HEK293 (cell line): ENCODE results near the gene TM9SF1.

Source experiments
- GLIS1 ChIP-seq: fragments of 450-650 bp; formaldehyde crosslinking; IDR thresholded peaks from 2 replicates; pipeline ENCODE4 v1.5.1; 2016; ENCODE audit warnings: missing biosample characterization, missing genetic modification characterization
- HOXA7 ChIP-seq: sonication (generic); formaldehyde crosslinking; IDR thresholded peaks from 2 replicates; pipeline ENCODE4 v1.8.1; 2022; ENCODE audit warnings: missing genetic modification reagents, borderline replicate concordance
- MZF1 ChIP-seq: fragments of 450-650 bp; formaldehyde crosslinking; IDR thresholded peaks from 2 replicates; pipeline ENCODE4 v1.5.1; 2017; ENCODE audit warnings: missing biosample characterization, missing genetic modification characterization, borderline replicate concordance
- WT1 ChIP-seq: fragments of 450-650 bp; formaldehyde crosslinking; IDR thresholded peaks from 2 replicates; pipeline ENCODE4 v1.5.1; 2016; ENCODE audit warnings: missing biosample characterization, missing genetic modification characterization
- ZFP41 ChIP-seq: fragments of 450-650 bp; formaldehyde crosslinking; IDR thresholded peaks from 2 replicates; pipeline ENCODE4 v1.5.1; 2016; ENCODE audit warnings: missing biosample characterization, missing genetic modification characterization, borderline replicate concordance
- ZNF133 ChIP-seq: fragments of 450-650 bp; formaldehyde crosslinking; IDR thresholded peaks from 2 replicates; pipeline ENCODE4 v1.5.1; 2016; ENCODE audit warnings: missing biosample characterization, missing genetic modification characterization
- ZNF138 ChIP-seq: fragments of 450-650 bp; formaldehyde crosslinking; IDR thresholded peaks from 2 replicates; pipeline ENCODE4 v1.5.1; 2016; ENCODE audit warnings: missing biosample characterization, missing genetic modification characterization, borderline replicate concordance
- ZNF169 ChIP-seq: fragments of 450-650 bp; formaldehyde crosslinking; IDR thresholded peaks from 2 replicates; pipeline ENCODE4 v1.5.1; 2016; ENCODE audit warnings: missing biosample characterization, missing genetic modification characterization
- ZNF214 ChIP-seq: fragments of 450-650 bp; formaldehyde crosslinking; IDR thresholded peaks from 2 replicates; pipeline ENCODE4 v1.5.1; 2017; ENCODE audit warnings: missing biosample characterization, mild to moderate bottlenecking, missing genetic modification characterization, borderline replicate concordance
- ZNF24 ChIP-seq: fragments of 450-650 bp; formaldehyde crosslinking; IDR thresholded peaks from 2 replicates; pipeline ENCODE4 v1.5.1; 2016; ENCODE audit warnings: missing biosample characterization, missing genetic modification characterization
- ZNF274 ChIP-seq, 2 experiments: fragments of 200-500 bp in 1 of 2; fragments of 450-650 bp in 1 of 2; sonication (Bioruptor generic) in 1 of 2; formaldehyde crosslinking in 1 of 2; IDR thresholded peaks; 2 replicates each; pipeline versions ENCODE4 v1.5.1 to v1.6.1; 2014 to 2016; ENCODE audit warnings: borderline replicate concordance in 1 of 2, inconsistent platforms in 1 of 2, low read length in 1 of 2, missing biosample characterization in 1 of 2, missing genetic modification characterization in 1 of 2
- ZNF311 ChIP-seq: fragments of 450-650 bp; formaldehyde crosslinking; IDR thresholded peaks from 2 replicates; pipeline ENCODE4 v1.5.1; 2017; ENCODE audit warnings: missing biosample characterization, missing genetic modification characterization, borderline replicate concordance
- ZNF404 ChIP-seq: fragments of 450-650 bp; formaldehyde crosslinking; IDR thresholded peaks from 2 replicates; pipeline ENCODE4 v1.5.1; 2017; ENCODE audit warnings: missing biosample characterization, missing genetic modification characterization
- ZNF48 ChIP-seq: fragments of 450-650 bp; formaldehyde crosslinking; IDR thresholded peaks from 2 replicates; pipeline ENCODE4 v1.5.1; 2016; ENCODE audit warnings: missing biosample characterization, missing genetic modification characterization
- ZNF501 ChIP-seq: fragments of 450-650 bp; formaldehyde crosslinking; IDR thresholded peaks from 2 replicates; pipeline ENCODE4 v1.5.1; 2016; ENCODE audit warnings: missing biosample characterization, missing genetic modification characterization
- ZNF530 ChIP-seq: fragments of 450-650 bp; formaldehyde crosslinking; IDR thresholded peaks from 2 replicates; pipeline ENCODE4 v1.5.1; 2016; ENCODE audit warnings: low read depth, missing biosample characterization, missing genetic modification characterization
- ZNF548 ChIP-seq: fragments of 450-650 bp; formaldehyde crosslinking; IDR thresholded peaks from 2 replicates; pipeline ENCODE4 v1.5.1; 2016; ENCODE audit warnings: missing biosample characterization, missing genetic modification characterization
- ZNF664 ChIP-seq: fragments of 450-650 bp; formaldehyde crosslinking; IDR thresholded peaks from 2 replicates; pipeline ENCODE4 v1.5.1; 2016; ENCODE audit warnings: missing biosample characterization, missing genetic modification characterization
- ZNF768 ChIP-seq: fragments of 450-650 bp; formaldehyde crosslinking; IDR thresholded peaks from 2 replicates; pipeline ENCODE4 v1.5.1; 2018; ENCODE audit warnings: missing biosample characterization, mild to moderate bottlenecking, missing genetic modification characterization
- TF ChIP-seq, protein P1 (sequence below): fragments of 450-650 bp; formaldehyde crosslinking; IDR thresholded peaks from 2 replicates; pipeline ENCODE4; 2016; ENCODE audit warnings: missing biosample characterization, missing genetic modification characterization
- TF ChIP-seq, protein P2 (sequence below): fragments of 450-650 bp; formaldehyde crosslinking; IDR thresholded peaks from 2 replicates; pipeline ENCODE4 v1.5.1; 2016; ENCODE audit warnings: missing biosample characterization, missing genetic modification characterization, borderline replicate concordance
- TF ChIP-seq, protein P3 (sequence below): fragments of 450-650 bp; formaldehyde crosslinking; IDR thresholded peaks from 2 replicates; pipeline ENCODE4 v1.5.1; 2016; ENCODE audit warnings: missing biosample characterization, missing genetic modification characterization
- TF ChIP-seq, protein P4 (sequence below): fragments of 450-650 bp; formaldehyde crosslinking; IDR thresholded peaks from 2 replicates; pipeline ENCODE4 v1.5.1; 2016; ENCODE audit warnings: missing biosample characterization, missing genetic modification characterization
- TF ChIP-seq, protein P5 (sequence below): fragments of 450-650 bp; formaldehyde crosslinking; IDR thresholded peaks from 2 replicates; pipeline ENCODE4 v1.5.1; 2016; ENCODE audit warnings: missing biosample characterization, missing genetic modification characterization

Gene TM9SF1

DNA sequence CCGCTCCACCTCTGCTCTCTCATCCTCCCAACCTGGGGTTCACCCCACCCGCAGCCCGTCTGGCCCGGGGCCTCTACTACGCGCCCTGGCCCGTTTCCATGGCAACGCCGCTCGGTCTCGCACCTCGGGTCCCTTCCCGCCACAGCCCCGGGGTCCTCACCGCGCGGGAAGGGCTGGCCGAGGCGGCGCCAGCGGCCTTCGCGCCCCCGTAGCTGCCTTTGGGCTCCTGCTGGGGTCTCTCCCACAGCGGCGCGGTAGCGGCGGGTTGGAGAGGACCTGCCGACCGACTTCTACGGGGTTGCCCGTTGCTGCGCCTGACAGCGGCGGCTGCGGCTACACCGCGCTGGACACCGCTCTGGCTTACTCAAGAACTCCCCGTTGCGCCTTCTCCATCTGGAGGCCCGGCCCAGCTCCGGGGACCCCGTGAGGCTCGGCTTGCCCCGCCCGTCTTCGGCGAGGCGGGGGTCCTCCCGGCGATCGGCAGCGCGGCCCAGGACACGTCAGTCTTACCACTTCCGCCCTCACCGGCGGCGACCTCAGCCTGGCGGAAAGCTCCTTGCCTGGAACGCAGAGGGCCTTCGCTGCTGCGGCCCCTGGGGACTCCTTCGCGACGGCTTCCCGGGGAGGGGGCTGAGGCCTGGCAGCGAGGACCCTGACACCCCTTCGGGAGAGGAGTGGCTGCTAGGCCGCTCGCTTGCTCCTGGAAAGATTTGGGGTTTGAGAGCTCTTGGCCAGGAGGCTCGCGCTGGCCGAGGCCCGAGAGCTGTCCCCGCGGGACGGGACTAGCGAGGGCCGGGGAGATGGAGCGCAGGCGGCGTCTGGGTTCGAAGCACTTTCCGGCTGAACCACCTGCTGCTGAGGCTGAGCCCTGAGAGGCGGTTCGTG, at the start of gene TM9SF1 (continued):
- TF ChIP-seq, protein P1, sequence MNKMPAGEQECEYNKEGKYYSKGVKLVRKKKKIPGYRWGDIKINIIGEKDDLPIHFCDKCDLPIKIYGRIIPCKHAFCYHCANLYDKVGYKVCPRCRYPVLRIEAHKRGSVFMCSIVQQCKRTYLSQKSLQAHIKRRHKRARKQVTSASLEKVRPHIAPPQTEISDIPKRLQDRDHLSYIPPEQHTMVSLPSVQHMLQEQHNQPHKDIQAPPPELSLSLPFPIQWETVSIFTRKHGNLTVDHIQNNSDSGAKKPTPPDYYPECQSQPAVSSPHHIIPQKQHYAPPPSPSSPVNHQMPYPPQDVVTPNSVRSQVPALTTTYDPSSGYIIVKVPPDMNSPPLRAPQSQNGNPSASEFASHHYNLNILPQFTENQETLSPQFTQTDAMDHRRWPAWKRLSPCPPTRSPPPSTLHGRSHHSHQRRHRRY = no peak
- no peak for TF ChIP-seq ZNF274 (IDR thresholded peaks at IDR 0.05; ENCODE audit: low read length)
- no peak for TF ChIP-seq ZNF274 (tag by site-specific recombination; IDR thresholded peaks at IDR 0.05; ENCODE audit: borderline replicate concordance)
- TF ChIP-seq, protein P2, sequence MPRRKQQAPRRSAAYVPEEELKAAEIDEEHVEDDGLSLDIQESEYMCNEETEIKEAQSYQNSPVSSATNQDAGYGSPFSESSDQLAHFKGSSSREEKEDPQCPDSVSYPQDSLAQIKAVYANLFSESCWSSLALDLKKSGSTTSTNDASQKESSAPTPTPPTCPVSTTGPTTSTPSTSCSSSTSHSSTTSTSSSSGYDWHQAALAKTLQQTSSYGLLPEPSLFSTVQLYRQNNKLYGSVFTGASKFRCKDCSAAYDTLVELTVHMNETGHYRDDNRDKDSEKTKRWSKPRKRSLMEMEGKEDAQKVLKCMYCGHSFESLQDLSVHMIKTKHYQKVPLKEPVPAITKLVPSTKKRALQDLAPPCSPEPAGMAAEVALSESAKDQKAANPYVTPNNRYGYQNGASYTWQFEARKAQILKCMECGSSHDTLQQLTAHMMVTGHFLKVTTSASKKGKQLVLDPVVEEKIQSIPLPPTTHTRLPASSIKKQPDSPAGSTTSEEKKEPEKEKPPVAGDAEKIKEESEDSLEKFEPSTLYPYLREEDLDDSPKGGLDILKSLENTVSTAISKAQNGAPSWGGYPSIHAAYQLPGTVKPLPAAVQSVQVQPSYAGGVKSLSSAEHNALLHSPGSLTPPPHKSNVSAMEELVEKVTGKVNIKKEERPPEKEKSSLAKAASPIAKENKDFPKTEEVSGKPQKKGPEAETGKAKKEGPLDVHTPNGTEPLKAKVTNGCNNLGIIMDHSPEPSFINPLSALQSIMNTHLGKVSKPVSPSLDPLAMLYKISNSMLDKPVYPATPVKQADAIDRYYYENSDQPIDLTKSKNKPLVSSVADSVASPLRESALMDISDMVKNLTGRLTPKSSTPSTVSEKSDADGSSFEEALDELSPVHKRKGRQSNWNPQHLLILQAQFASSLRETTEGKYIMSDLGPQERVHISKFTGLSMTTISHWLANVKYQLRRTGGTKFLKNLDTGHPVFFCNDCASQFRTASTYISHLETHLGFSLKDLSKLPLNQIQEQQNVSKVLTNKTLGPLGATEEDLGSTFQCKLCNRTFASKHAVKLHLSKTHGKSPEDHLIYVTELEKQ = 0 out of 2 replicates have a peak, but pooled peaks have one; percentile 45
- no peak; the same call in 1 of the 2 replicates for TF ChIP-seq ZNF530 (tag by site-specific recombination)
- peak; percentile 87 for TF ChIP-seq GLIS1 (tag by site-specific recombination)
- TF ChIP-seq ZNF48 (tag by site-specific recombination) = no peak
- no peak for TF ChIP-seq ZNF768 (tag by site-specific recombination)
- TF ChIP-seq, protein P3, sequence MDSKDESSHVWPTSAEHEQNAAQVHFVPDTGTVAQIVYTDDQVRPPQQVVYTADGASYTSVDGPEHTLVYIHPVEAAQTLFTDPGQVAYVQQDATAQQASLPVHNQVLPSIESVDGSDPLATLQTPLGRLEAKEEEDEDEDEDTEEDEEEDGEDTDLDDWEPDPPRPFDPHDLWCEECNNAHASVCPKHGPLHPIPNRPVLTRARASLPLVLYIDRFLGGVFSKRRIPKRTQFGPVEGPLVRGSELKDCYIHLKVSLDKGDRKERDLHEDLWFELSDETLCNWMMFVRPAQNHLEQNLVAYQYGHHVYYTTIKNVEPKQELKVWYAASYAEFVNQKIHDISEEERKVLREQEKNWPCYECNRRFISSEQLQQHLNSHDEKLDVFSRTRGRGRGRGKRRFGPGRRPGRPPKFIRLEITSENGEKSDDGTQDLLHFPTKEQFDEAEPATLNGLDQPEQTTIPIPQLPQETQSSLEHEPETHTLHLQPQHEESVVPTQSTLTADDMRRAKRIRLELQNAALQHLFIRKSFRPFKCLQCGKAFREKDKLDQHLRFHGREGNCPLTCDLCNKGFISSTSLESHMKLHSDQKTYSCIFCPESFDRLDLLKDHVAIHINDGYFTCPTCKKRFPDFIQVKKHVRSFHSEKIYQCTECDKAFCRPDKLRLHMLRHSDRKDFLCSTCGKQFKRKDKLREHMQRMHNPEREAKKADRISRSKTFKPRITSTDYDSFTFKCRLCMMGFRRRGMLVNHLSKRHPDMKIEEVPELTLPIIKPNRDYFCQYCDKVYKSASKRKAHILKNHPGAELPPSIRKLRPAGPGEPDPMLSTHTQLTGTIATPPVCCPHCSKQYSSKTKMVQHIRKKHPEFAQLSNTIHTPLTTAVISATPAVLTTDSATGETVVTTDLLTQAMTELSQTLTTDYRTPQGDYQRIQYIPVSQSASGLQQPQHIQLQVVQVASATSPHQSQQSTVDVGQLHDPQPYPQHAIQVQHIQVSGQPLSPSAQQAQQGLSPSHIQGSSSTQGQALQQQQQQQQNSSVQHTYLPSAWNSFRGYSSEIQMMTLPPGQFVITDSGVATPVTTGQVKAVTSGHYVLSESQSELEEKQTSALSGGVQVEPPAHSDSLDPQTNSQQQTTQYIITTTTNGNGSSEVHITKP (tag by site-specific recombination) = peak; percentile 85
- no peak for TF ChIP-seq ZNF548
- no peak; the same call in 1 of the 2 replicates for TF ChIP-seq ZNF24 (tag by site-specific recombination)
- no peak for TF ChIP-seq HOXA7 (CRISPR knock-in tag)
- no peak for TF ChIP-seq MZF1 (tag by site-specific recombination)
- TF ChIP-seq ZNF138 (tag by site-specific recombination) = no peak
- TF ChIP-seq ZNF169 = no peak
- TF ChIP-seq ZNF133 (tag by site-specific recombination) = no peak
- TF ChIP-seq WT1 (tag by site-specific recombination) = no peak
- TF ChIP-seq ZNF404 (tag by site-specific recombination) = no peak
- TF ChIP-seq ZFP41 (tag by site-specific recombination) = no peak
- no peak for TF ChIP-seq ZNF214 (tag by site-specific recombination)
- TF ChIP-seq ZNF311 (tag by site-specific recombination) = no peak
- TF ChIP-seq, protein P4, sequence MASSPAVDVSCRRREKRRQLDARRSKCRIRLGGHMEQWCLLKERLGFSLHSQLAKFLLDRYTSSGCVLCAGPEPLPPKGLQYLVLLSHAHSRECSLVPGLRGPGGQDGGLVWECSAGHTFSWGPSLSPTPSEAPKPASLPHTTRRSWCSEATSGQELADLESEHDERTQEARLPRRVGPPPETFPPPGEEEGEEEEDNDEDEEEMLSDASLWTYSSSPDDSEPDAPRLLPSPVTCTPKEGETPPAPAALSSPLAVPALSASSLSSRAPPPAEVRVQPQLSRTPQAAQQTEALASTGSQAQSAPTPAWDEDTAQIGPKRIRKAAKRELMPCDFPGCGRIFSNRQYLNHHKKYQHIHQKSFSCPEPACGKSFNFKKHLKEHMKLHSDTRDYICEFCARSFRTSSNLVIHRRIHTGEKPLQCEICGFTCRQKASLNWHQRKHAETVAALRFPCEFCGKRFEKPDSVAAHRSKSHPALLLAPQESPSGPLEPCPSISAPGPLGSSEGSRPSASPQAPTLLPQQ (tag by site-specific recombination) = peak; percentile 82
- TF ChIP-seq, protein P5, sequence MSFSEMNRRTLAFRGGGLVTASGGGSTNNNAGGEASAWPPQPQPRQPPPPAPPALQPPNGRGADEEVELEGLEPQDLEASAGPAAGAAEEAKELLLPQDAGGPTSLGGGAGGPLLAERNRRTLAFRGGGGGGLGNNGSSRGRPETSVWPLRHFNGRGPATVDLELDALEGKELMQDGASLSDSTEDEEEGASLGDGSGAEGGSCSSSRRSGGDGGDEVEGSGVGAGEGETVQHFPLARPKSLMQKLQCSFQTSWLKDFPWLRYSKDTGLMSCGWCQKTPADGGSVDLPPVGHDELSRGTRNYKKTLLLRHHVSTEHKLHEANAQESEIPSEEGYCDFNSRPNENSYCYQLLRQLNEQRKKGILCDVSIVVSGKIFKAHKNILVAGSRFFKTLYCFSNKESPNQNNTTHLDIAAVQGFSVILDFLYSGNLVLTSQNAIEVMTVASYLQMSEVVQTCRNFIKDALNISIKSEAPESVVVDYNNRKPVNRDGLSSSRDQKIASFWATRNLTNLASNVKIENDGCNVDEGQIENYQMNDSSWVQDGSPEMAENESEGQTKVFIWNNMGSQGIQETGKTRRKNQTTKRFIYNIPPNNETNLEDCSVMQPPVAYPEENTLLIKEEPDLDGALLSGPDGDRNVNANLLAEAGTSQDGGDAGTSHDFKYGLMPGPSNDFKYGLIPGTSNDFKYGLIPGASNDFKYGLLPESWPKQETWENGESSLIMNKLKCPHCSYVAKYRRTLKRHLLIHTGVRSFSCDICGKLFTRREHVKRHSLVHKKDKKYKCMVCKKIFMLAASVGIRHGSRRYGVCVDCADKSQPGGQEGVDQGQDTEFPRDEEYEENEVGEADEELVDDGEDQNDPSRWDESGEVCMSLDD (tag by site-specific recombination) = peak; percentile 52
- no peak for TF ChIP-seq ZNF664 (tag by site-specific recombination)
- TF ChIP-seq ZNF501 (tag by site-specific recombination) = no peak; the same call in 1 of the 2 replicates
